ENCODE measurements around the gene KNDC1.
"Not testable (repeated sequence)": the region's sequence is repeated elsewhere in the genome, so short reads cannot be mapped to it uniquely, and the experiment has no call there.

The KNDC1 gene

GRCh38 chr10:133169173-133169947 is 9.3 kb downstream of the KNDC1 start:
- H3K27me3 ChIP-seq (replicated peaks; ENCODE audit: control insufficient read depth, insufficient read depth, low read length): no peaks in the 10 kb centered on the region
- H3K4me3 ChIP-seq (replicated peaks; ENCODE audit: low read depth, low read length): no peak overlapping the region
- TF ChIP-seq, protein P1, sequence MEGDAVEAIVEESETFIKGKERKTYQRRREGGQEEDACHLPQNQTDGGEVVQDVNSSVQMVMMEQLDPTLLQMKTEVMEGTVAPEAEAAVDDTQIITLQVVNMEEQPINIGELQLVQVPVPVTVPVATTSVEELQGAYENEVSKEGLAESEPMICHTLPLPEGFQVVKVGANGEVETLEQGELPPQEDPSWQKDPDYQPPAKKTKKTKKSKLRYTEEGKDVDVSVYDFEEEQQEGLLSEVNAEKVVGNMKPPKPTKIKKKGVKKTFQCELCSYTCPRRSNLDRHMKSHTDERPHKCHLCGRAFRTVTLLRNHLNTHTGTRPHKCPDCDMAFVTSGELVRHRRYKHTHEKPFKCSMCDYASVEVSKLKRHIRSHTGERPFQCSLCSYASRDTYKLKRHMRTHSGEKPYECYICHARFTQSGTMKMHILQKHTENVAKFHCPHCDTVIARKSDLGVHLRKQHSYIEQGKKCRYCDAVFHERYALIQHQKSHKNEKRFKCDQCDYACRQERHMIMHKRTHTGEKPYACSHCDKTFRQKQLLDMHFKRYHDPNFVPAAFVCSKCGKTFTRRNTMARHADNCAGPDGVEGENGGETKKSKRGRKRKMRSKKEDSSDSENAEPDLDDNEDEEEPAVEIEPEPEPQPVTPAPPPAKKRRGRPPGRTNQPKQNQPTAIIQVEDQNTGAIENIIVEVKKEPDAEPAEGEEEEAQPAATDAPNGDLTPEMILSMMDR (IDR thresholded peaks at IDR 0.05; ENCODE audit: insufficient read depth, low read length, poor library complexity, severe bottlenecking): no peak
- no peak for DNase-seq (ENCODE audit: extremely low read depth, insufficient read length)
- no peaks in the 10 kb centered on the region for H3K36me3 ChIP-seq (ENCODE audit: control insufficient read depth, insufficient read depth, low read length)

DNA sequence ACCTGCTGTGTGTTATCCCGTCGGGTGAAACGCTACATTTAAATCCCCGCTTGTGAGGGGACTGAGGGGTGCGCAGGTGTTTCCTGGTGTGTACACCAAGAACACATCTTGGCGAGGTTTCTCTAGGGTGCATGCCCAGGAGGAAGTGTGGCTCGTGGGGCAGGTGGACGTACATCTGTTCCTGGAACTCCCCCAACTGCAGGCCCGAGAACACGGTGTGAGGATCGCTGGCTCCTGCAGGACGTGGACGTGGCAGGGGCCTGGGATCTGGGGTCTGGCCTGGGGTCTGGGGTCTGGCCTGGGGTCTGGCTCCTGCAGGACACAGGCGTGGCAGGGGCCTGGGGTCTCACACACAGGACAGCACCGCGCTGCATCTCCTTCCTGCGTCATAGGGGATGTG is 10.1 kb downstream of the KNDC1 start:
- no peak overlapping the region for H3K4me3 ChIP-seq (replicated peaks; ENCODE audit: low read depth, low read length)
- H3K27me3 ChIP-seq (replicated peaks; ENCODE audit: control insufficient read depth, insufficient read depth, low read length): no peaks in the 10 kb centered on the region
- DNase-seq (ENCODE audit: extremely low read depth, insufficient read length): no peak
- H3K36me3 ChIP-seq (ENCODE audit: control insufficient read depth, insufficient read depth, low read length): no peaks in the 10 kb centered on the region
- TF ChIP-seq, protein P1 (IDR thresholded peaks at IDR 0.05; ENCODE audit: insufficient read depth, low read length, poor library complexity, severe bottlenecking): no peak

DNA sequence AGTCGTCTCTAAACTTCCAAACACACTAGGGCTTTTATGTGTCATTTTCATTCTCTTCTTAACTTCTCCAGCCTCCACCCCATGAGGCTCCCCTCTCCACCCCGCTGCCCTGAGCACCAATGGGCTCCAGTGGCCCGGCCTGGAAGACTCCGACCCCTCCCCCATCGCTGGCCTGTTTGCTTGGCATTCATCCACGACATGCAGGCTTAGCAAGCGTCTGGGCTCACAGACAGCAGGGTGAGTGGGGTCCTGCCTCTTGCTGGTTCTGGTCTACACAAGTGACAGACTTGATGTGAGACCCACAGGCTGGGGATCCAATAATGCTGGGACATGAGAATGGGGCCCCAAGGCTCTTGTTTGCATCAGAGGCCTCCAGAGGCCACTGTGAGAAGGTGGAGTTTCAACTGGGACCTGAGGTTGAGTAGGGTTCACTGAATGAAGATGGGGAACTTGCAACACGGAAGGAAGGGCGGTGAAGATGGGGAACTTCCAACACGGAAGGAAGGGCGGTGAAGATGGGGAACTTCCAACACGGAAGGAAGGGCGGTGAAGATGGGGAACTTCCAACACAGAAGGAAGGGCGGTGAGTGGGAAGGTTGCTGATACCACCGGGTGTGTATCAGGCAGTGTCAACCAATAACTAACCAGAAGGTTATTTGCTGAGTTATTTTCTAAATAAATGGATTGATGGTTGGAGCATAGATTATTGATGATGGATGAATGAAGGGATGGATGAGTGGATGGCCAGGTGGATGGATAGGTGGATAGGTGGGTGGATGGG is 14.0 kb downstream of the KNDC1 start:
- no peak for DNase-seq (ENCODE audit: extremely low read depth, insufficient read length)
- Histone ChIP-seq H3K4me3 (replicated peaks; ENCODE audit: low read depth, low read length) (no peak overlapping the region), H3K27me3 (replicated peaks; ENCODE audit: control insufficient read depth, insufficient read depth, low read length) (no peaks in the 10 kb centered on the region), H3K36me3 (ENCODE audit: control insufficient read depth, insufficient read depth, low read length) (no peaks in the 10 kb centered on the region)
- TF ChIP-seq, protein P1 (IDR thresholded peaks at IDR 0.05; ENCODE audit: insufficient read depth, low read length, poor library complexity, severe bottlenecking): no peak

- H3K36me3 ChIP-seq (ENCODE audit: control insufficient read depth, insufficient read depth, low read length): no peaks in the 10 kb centered on the region
- TF ChIP-seq, protein P1 (IDR thresholded peaks at IDR 0.05; ENCODE audit: insufficient read depth, low read length, poor library complexity, severe bottlenecking): no peak
- H3K4me3 ChIP-seq (replicated peaks; ENCODE audit: low read depth, low read length): no peak overlapping the region
- no peak for DNase-seq (ENCODE audit: extremely low read depth, insufficient read length)
- H3K27me3 ChIP-seq (replicated peaks; ENCODE audit: control insufficient read depth, insufficient read depth, low read length): no peaks in the 10 kb centered on the region
Measured at GRCh38 chr10:133174689-133175263, 14.8 kb downstream of the KNDC1 start.

DNA sequence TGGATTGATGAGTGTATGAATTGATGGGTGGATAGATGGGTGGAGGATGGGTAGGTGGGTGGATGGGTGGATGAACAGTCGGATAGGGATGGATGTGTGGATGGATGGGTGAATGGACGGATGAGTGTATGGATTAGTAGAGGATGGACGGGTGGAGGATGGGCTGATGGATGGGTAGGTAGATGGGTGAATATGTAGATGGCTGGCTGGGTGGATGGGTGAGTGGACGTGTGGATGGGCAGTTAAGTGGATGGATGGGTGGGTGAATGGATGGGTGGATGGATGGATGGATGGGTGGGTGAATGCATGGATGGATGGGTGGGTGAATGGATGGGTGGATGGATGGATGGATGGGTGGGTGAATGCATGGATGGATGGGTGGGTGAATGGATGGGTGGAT is 15.6 kb downstream of the KNDC1 start:
- H3K27me3 ChIP-seq (replicated peaks; ENCODE audit: control insufficient read depth, insufficient read depth, low read length); DNase-seq (ENCODE audit: extremely low read depth, insufficient read length); H3K4me3 ChIP-seq (replicated peaks; ENCODE audit: low read depth, low read length); H3K36me3 ChIP-seq (ENCODE audit: control insufficient read depth, insufficient read depth, low read length): not testable (repeated sequence)

- Histone ChIP-seq H3K4me3 (replicated peaks; ENCODE audit: low read depth, low read length) (no peak overlapping the region), H3K36me3 (ENCODE audit: control insufficient read depth, insufficient read depth, low read length) (no peaks in the 10 kb centered on the region), H3K27me3 (replicated peaks; ENCODE audit: control insufficient read depth, insufficient read depth, low read length) (no peaks in the 10 kb centered on the region)
- DNase-seq (ENCODE audit: extremely low read depth, insufficient read length): no peak
- TF ChIP-seq, protein P1 (IDR thresholded peaks at IDR 0.05; ENCODE audit: insufficient read depth, low read length, poor library complexity, severe bottlenecking): no peak
Measured at GRCh38 chr10:133176546-133176945, 16.5 kb downstream of the KNDC1 start.
